Prostate gland (tissue), 2 donors: Measurements from ENCODE around the gene SCLY. TPM values are rescaled to one million over a fixed set of nuclear protein-coding genes. Genes with fewer than 3 reads are reported as not detected.
"Not testable (repeated sequence)": the region's sequence is repeated elsewhere in the genome, so short reads cannot be mapped to it uniquely, and the experiment has no call there.

ENCODE experiments used
- DNase-seq: peaks from one replicate; pipeline ENCODE4 v3.0.0-alpha.2; 2019; ENCODE audit warnings: low spot score
- H3K27ac ChIP-seq, 2 donors: fragments of 200-600 bp; sonication (generic); 2 replicates each; pipeline ENCODE4 v1.5.1; 2017 to 2019
- H3K27me3 ChIP-seq: fragments of 200-600 bp; sonication (generic); replicated peaks from 2 replicates; pipeline ENCODE4 v1.5.1; 2019; ENCODE audit not compliant: insufficient read depth
- H3K36me3 ChIP-seq, 2 donors: fragments of 200-600 bp; sonication (generic); 1 replicate in 1 of 2; 2 replicates in 1 of 2; pipeline versions ENCODE4 v1.5.1 to v1.8.1; 2017 to 2019
- H3K4me1 ChIP-seq: fragments of 200-600 bp; sonication (generic); replicated peaks from 2 replicates; pipeline ENCODE4 v1.5.1; 2019
- H3K4me3 ChIP-seq, 2 donors: fragments of 200-600 bp; sonication (generic); 2 replicates each; pipeline ENCODE4 v1.5.1; 2017 to 2019
- H3K9me3 ChIP-seq: fragments of 200-600 bp; sonication (generic); 2 replicates; pipeline ENCODE4 v1.5.1; 2017
- CTCF ChIP-seq, 4 experiments: fragments of 200-600 bp in 2 of 4; fragments of 450-650 bp in 2 of 4; sonication (generic) in 2 of 4; IDR thresholded peaks; 1 replicate in 3 of 4; 2 replicates in 1 of 4; pipeline ENCODE4 v1.5.1; 2016 to 2019; ENCODE audit warnings: antibody characterized with exemption in 4 of 4, mild to moderate bottlenecking in 2 of 4, moderate library complexity in 2 of 4
- POLR2A ChIP-seq: fragments of 450-650 bp; IDR thresholded peaks from one replicate; pipeline ENCODE4 v1.6.1; 2016; ENCODE audit warnings: antibody characterized with exemption, mild to moderate bottlenecking
- POLR2AphosphoS5 ChIP-seq: sonication (generic); formaldehyde crosslinking; IDR thresholded peaks from one replicate; pipeline ENCODE4 v1.6.1; 2017; ENCODE audit warnings: antibody characterized with exemption
- WGBS: methylation state at CpG from one replicate; pipeline ENCODE4 v1.1.5; 2018; 5-methylcytosine and 5-hydroxymethylcytosine counted together
- intact Hi-C: fragments of 100-400 bp; cut with DNase I; formaldehyde crosslinking; loops from one replicate; pipeline ENCODE4 v1.14.2; 2022
- total RNA-seq, 2 donors: library from RNA; depleted of rRNA; stranded (reverse); fragments of >200 nt; gene quantifications; one replicate each; pipeline ENCODE4 v1.1.0, GENCODE V29; 2016

The SCLY gene
- total RNA-seq, 2 donors from 2014 or later: 11.5 to 16.1 TPM

- no peaks in the 10 kb centered on the region for H3K36me3 ChIP-seq
- H3K27ac ChIP-seq: no peak overlapping the region
- WGBS: 57% methylated on average over 19 of the region's 19 CpGs
- H3K4me1 ChIP-seq: no peaks in the 10 kb centered on the region
- intact Hi-C loops: no loop called here
- H3K9me3 ChIP-seq: no peaks in the 10 kb centered on the region
- no peaks in the 10 kb centered on the region for H3K27me3 ChIP-seq
- no peak for DNase-seq
- TF ChIP-seq POLR2A (no peak), CTCF (IDR thresholded peaks at IDR 0.05) (no peak), POLR2AphosphoS5 (no peak)
- H3K4me3 ChIP-seq: no peak overlapping the region
These were observed 47.8 kb downstream of the SCLY start for GRCh38 chr2:238108423-238109183.

- Histone ChIP-seq H3K36me3 (no peaks in the 10 kb centered on the region), H3K27me3 (peaks cover 2% of the 10 kb centered on the region), H3K27ac (no peak overlapping the region), H3K4me3 (no peak overlapping the region), H3K4me1 (no peaks in the 10 kb centered on the region), H3K9me3 (no peaks in the 10 kb centered on the region)
- no peak for DNase-seq
- TF ChIP-seq CTCF (IDR thresholded peaks at IDR 0.05) (no peak), POLR2A (no peak), POLR2AphosphoS5 (no peak)
- 91% methylated on average over 12 of the region's 13 CpGs for WGBS
- intact Hi-C loops: no loop called here
These were observed 52.8 kb downstream of the SCLY start for GRCh38 chr2:238113611-238114010.

GRCh38 chr2:238114331-238114841 is 53.6 kb downstream of the SCLY start:
- intact Hi-C loops: no loop called here
- 77% methylated on average over 16 of the region's 16 CpGs for WGBS
- Histone ChIP-seq H3K9me3 (no peaks in the 10 kb centered on the region), H3K27ac (no peak overlapping the region), H3K4me3 (no peak overlapping the region), H3K36me3 (no peaks in the 10 kb centered on the region), H3K27me3 (peaks cover 2% of the 10 kb centered on the region), H3K4me1 (no peaks in the 10 kb centered on the region)
- DNase-seq: no peak
- no peak for TF ChIP-seq POLR2AphosphoS5
- no peak for TF ChIP-seq CTCF (IDR thresholded peaks at IDR 0.05)
- no peak for TF ChIP-seq POLR2A

- H3K9me3 ChIP-seq: no peaks in the 10 kb centered on the region
- TF ChIP-seq POLR2AphosphoS5 (no peak), CTCF (IDR thresholded peaks at IDR 0.05) (no peak), POLR2A (no peak)
- H3K27me3 ChIP-seq: peaks cover 2% of the 10 kb centered on the region
- no peaks in the 10 kb centered on the region for H3K36me3 ChIP-seq
- H3K4me3 ChIP-seq: no peak overlapping the region
- 89% methylated on average over 32 of the region's 32 CpGs for WGBS
- intact Hi-C loops: no loop called here
- no peak for DNase-seq
- no peak overlapping the region for H3K27ac ChIP-seq
- H3K4me1 ChIP-seq: no peaks in the 10 kb centered on the region
These were observed 54.3 kb downstream of the SCLY start for GRCh38 chr2:238114851-238115660.

GRCh38 chr2:238115709-238116108 is 54.9 kb downstream of the SCLY start:
- H3K27ac ChIP-seq, H3K4me3 ChIP-seq, DNase-seq, intact Hi-C loops, H3K36me3 ChIP-seq, H3K4me1 ChIP-seq, H3K27me3 ChIP-seq, H3K9me3 ChIP-seq: not testable (repeated sequence)
- 95% methylated on average over 12 of the region's 12 CpGs for WGBS
